ENCODE measurements around the gene ANGPTL3.
"Not testable (repeated sequence)": the region's sequence is repeated elsewhere in the genome, so short reads cannot be mapped to it uniquely, and the experiment has no call there.

The ANGPTL3 gene

DNA sequence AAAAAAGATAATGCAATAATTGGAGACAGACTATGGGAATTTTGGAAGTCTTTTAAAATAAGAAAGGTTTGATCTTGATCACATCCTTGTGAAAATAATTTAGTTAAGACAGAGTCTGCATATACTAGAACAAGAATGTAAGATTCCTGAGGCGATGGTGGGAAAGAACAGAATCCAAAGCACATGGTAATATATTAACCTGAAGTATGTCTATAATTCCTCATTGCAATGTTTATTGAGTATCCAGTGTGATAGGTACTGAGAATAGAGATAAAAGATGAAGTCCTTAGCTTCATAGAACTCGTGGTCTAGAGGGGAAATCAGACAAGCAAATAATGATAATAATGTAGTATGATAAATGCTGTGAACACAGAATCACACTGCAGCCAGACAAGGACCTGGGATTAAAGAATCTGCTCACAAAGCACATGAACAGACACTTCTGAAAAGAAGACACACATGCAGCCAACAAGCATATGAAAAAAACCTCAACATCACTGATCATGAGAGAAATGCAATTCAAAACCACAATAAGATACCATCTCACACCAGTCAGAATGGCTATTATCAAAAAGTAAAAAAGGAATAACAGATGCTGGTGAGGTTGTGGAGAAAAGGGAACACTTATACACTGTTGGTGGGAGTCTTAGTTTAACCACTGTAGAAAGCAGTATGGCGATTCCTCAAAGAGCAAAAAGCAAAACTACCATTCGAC is 6.9 kb upstream of the ANGPTL3 start:
- Histone ChIP-seq H3K4me1 (ENCODE audit: control insufficient read depth, insufficient read depth, low read length, poor library complexity, severe bottlenecking) (no peaks in the 10 kb centered on the region), H3K36me3 (ENCODE audit: control insufficient read depth, insufficient read depth, low read length) (peaks cover 6% of the 10 kb centered on the region), H3K4me3 (ENCODE audit: extremely low read depth, insufficient read depth, low read length, poor library complexity, severe bottlenecking) (no peak overlapping the region), H3K27ac (ENCODE audit: low read depth, low read length, severe bottlenecking) (no peak overlapping the region), H3K9me3 (ENCODE audit: control insufficient read depth, low read length) (no peaks in the 10 kb centered on the region)
- WGBS, 2 experiments (ENCODE audit: insufficient coverage in 2 of 2), result 95 to 100% methylated on average over 1 to 3 of the region's 4 CpGs

- H3K27ac ChIP-seq (ENCODE audit: low read depth, low read length, severe bottlenecking), result no peak overlapping the region
- no peaks in the 10 kb centered on the region for H3K4me1 ChIP-seq (ENCODE audit: control insufficient read depth, insufficient read depth, low read length, poor library complexity, severe bottlenecking)
- no peak overlapping the region for H3K4me3 ChIP-seq (ENCODE audit: extremely low read depth, insufficient read depth, low read length, poor library complexity, severe bottlenecking)
- no CpG with 5 or more reads among the region's 1 CpG for WGBS, 2 experiments (ENCODE audit: insufficient coverage in 2 of 2)
- no peaks in the 10 kb centered on the region for H3K9me3 ChIP-seq (ENCODE audit: control insufficient read depth, low read length)
- H3K36me3 ChIP-seq (ENCODE audit: control insufficient read depth, insufficient read depth, low read length), result peaks cover 3% of the 10 kb centered on the region
These were observed 6.4 kb upstream of the ANGPTL3 start for GRCh38 chr1:62590970-62591368.

DNA sequence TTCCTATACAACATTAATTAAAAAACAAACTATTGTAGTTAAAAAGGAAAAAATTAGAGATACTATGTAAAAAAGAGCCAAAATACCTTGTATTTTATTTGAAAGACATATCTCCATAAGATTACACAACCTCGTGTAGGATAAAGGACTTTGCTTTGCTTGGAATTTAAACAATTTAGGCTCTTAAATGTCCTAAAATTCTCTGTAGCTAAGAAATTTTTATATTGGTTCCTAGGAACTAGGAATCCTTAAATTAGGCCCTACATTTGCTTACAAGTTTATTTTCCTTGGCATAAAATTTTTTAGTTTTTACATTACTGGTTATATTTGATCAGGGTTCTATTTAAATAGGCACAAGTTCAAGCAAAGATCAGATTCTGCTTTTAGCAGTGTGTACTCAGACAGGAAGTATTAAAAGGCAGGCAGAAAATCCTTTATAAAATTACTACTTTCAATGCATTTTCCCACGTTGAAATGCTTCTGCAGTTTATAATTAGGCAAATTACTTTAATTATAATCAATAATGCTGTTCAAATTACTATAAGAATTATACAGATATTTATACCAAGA is 3.4 kb upstream of the ANGPTL3 start:
- Histone ChIP-seq H3K4me3 (ENCODE audit: extremely low read depth, insufficient read depth, low read length, poor library complexity, severe bottlenecking) (no peak overlapping the region), H3K27ac (ENCODE audit: low read depth, low read length, severe bottlenecking) (no peak overlapping the region), H3K36me3 (ENCODE audit: control insufficient read depth, insufficient read depth, low read length) (peaks cover 3% of the 10 kb centered on the region), H3K4me1 (ENCODE audit: control insufficient read depth, insufficient read depth, low read length, poor library complexity, severe bottlenecking) (no peaks in the 10 kb centered on the region), H3K9me3 (ENCODE audit: control insufficient read depth, low read length) (no peaks in the 10 kb centered on the region)
- no CpG with 5 or more reads among the region's 2 CpGs for WGBS, 2 experiments (ENCODE audit: insufficient coverage in 2 of 2)

DNA sequence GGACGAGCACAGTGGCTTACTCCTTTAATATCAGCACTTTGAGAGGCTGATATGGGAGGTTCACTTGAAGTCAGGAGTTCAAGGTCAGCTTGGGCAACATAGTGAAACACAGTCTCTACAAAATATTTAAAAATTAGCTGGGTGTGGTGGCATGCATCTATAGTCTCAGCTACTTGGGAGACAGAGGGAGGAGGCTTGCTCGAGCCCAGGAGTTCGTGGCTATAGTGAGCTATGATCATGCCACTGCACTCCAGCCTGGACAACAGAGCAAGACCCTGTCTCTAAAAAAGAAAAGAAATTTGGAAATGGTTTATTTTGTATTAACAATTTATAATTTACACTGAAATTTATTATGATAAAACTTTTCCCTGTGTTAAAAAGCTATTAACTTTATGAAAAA is 1.7 kb upstream of the ANGPTL3 start:
- no peaks in the 10 kb centered on the region for H3K9me3 ChIP-seq (ENCODE audit: control insufficient read depth, low read length)
- peaks cover 3% of the 10 kb centered on the region for H3K36me3 ChIP-seq (ENCODE audit: control insufficient read depth, insufficient read depth, low read length)
- H3K27ac ChIP-seq (ENCODE audit: low read depth, low read length, severe bottlenecking), result no peak overlapping the region
- no peaks in the 10 kb centered on the region for H3K4me1 ChIP-seq (ENCODE audit: control insufficient read depth, insufficient read depth, low read length, poor library complexity, severe bottlenecking)
- WGBS, 2 experiments (ENCODE audit: insufficient coverage in 2 of 2), result 87 to 100% methylated on average over 2 to 3 of the region's 3 CpGs
- no peak overlapping the region for H3K4me3 ChIP-seq (ENCODE audit: extremely low read depth, insufficient read depth, low read length, poor library complexity, severe bottlenecking)

GRCh38 chr1:62599044-62599443 is 1.7 kb downstream of the ANGPTL3 start:
- H3K27ac ChIP-seq (ENCODE audit: low read depth, low read length, severe bottlenecking), result no peak overlapping the region
- H3K4me3 ChIP-seq (ENCODE audit: extremely low read depth, insufficient read depth, low read length, poor library complexity, severe bottlenecking), result no peak overlapping the region
- no peaks in the 10 kb centered on the region for H3K9me3 ChIP-seq (ENCODE audit: control insufficient read depth, low read length)
- WGBS, 2 experiments (ENCODE audit: insufficient coverage in 2 of 2), result 89 to 94% methylated on average over 5 of the region's 5 CpGs
- no peaks in the 10 kb centered on the region for H3K36me3 ChIP-seq (ENCODE audit: control insufficient read depth, insufficient read depth, low read length)
- H3K4me1 ChIP-seq (ENCODE audit: control insufficient read depth, insufficient read depth, low read length, poor library complexity, severe bottlenecking), result no peaks in the 10 kb centered on the region

GRCh38 chr1:62601457-62601856 is 4.1 kb downstream of the ANGPTL3 start:
- Histone ChIP-seq H3K27ac (ENCODE audit: low read depth, low read length, severe bottlenecking) (no peak overlapping the region), H3K4me1 (ENCODE audit: control insufficient read depth, insufficient read depth, low read length, poor library complexity, severe bottlenecking) (no peaks in the 10 kb centered on the region), H3K4me3 (ENCODE audit: extremely low read depth, insufficient read depth, low read length, poor library complexity, severe bottlenecking) (no peak overlapping the region), H3K36me3 (ENCODE audit: control insufficient read depth, insufficient read depth, low read length) (no peaks in the 10 kb centered on the region), H3K9me3 (ENCODE audit: control insufficient read depth, low read length) (no peaks in the 10 kb centered on the region)
- no CpG with 5 or more reads among the region's 2 CpGs for WGBS, 2 experiments (ENCODE audit: insufficient coverage in 2 of 2)

- Histone ChIP-seq H3K36me3 (ENCODE audit: control insufficient read depth, insufficient read depth, low read length) (no peaks in the 10 kb centered on the region), H3K9me3 (ENCODE audit: control insufficient read depth, low read length) (no peaks in the 10 kb centered on the region), H3K4me3 (ENCODE audit: extremely low read depth, insufficient read depth, low read length, poor library complexity, severe bottlenecking) (no peak overlapping the region), H3K4me1 (ENCODE audit: control insufficient read depth, insufficient read depth, low read length, poor library complexity, severe bottlenecking) (no peaks in the 10 kb centered on the region), H3K27ac (ENCODE audit: low read depth, low read length, severe bottlenecking) (no peak overlapping the region)
These were observed 11.6 kb downstream of the ANGPTL3 start for GRCh38 chr1:62608905-62609304.

GRCh38 chr1:62610588-62610987 is 13.3 kb downstream of the ANGPTL3 start:
- H3K4me3 ChIP-seq (ENCODE audit: extremely low read depth, insufficient read depth, low read length, poor library complexity, severe bottlenecking); H3K4me1 ChIP-seq (ENCODE audit: control insufficient read depth, insufficient read depth, low read length, poor library complexity, severe bottlenecking); H3K9me3 ChIP-seq (ENCODE audit: control insufficient read depth, low read length); H3K27ac ChIP-seq (ENCODE audit: low read depth, low read length, severe bottlenecking); H3K36me3 ChIP-seq (ENCODE audit: control insufficient read depth, insufficient read depth, low read length): not testable (repeated sequence)
- no CpG with 5 or more reads among the region's 1 CpG for WGBS, 2 experiments (ENCODE audit: insufficient coverage in 2 of 2)

GRCh38 chr1:62612770-62613169 is 15.4 kb downstream of the ANGPTL3 start:
- Histone ChIP-seq H3K36me3 (ENCODE audit: control insufficient read depth, insufficient read depth, low read length) (peaks cover 4% of the 10 kb centered on the region), H3K4me1 (ENCODE audit: control insufficient read depth, insufficient read depth, low read length, poor library complexity, severe bottlenecking) (no peaks in the 10 kb centered on the region), H3K27ac (ENCODE audit: low read depth, low read length, severe bottlenecking) (no peak overlapping the region), H3K4me3 (ENCODE audit: extremely low read depth, insufficient read depth, low read length, poor library complexity, severe bottlenecking) (no peak overlapping the region), H3K9me3 (ENCODE audit: control insufficient read depth, low read length) (no peaks in the 10 kb centered on the region)
- WGBS, 2 experiments (ENCODE audit: insufficient coverage in 2 of 2), result 86 to 100% methylated on average over 1 of the region's 2 CpGs

- H3K27ac ChIP-seq (ENCODE audit: low read depth, low read length, severe bottlenecking), result no peak overlapping the region
- H3K4me3 ChIP-seq (ENCODE audit: extremely low read depth, insufficient read depth, low read length, poor library complexity, severe bottlenecking), result no peak overlapping the region
- no peaks in the 10 kb centered on the region for H3K4me1 ChIP-seq (ENCODE audit: control insufficient read depth, insufficient read depth, low read length, poor library complexity, severe bottlenecking)
- WGBS, 2 experiments (ENCODE audit: insufficient coverage in 2 of 2), result 88% methylated on average over 1 of the region's 5 CpGs; no CpG with 5 or more reads in 1 of the 2 experiments
- H3K9me3 ChIP-seq (ENCODE audit: control insufficient read depth, low read length), result no peaks in the 10 kb centered on the region
- H3K36me3 ChIP-seq (ENCODE audit: control insufficient read depth, insufficient read depth, low read length), result peaks cover 7% of the 10 kb centered on the region
These were observed 16.0 kb downstream of the ANGPTL3 start for GRCh38 chr1:62613325-62613727.

DNA sequence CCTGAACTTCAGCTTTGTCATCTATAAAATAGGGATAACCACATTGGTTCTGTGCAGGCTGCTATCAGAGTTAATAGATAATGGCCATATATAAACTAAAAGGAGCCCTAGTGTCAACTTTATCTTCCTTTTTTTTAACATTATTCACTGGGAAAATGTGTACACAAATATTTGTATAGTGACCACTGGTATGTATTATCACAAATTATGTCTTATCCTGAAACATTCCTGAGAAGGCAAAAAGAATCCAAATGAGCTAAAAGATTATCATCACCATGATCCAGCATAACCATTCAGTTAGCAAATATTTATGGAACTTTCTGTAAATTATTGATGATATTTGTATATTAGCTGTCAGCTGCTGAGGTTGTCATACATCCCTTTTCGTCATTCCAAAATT is 16.6 kb downstream of the ANGPTL3 start:
- H3K4me3 ChIP-seq (ENCODE audit: extremely low read depth, insufficient read depth, low read length, poor library complexity, severe bottlenecking), result no peak overlapping the region
- peaks cover 7% of the 10 kb centered on the region for H3K36me3 ChIP-seq (ENCODE audit: control insufficient read depth, insufficient read depth, low read length)
- no CpG with 5 or more reads among the region's 1 CpG for WGBS, 2 experiments (ENCODE audit: insufficient coverage in 2 of 2)
- no peaks in the 10 kb centered on the region for H3K9me3 ChIP-seq (ENCODE audit: control insufficient read depth, low read length)
- no peak overlapping the region for H3K27ac ChIP-seq (ENCODE audit: low read depth, low read length, severe bottlenecking)
- no peaks in the 10 kb centered on the region for H3K4me1 ChIP-seq (ENCODE audit: control insufficient read depth, insufficient read depth, low read length, poor library complexity, severe bottlenecking)

Measured in mesodermal cell (in vitro differentiated cells).